GM12878 (cell line): ENCODE results near the gene REL. TPM values are rescaled to one million over a fixed set of nuclear protein-coding genes. Genes with fewer than 3 reads are reported as not detected.

ENCODE experiments used
- ATF7 ChIP-seq: fragments of 450-650 bp; IDR thresholded peaks from 2 replicates; pipeline ENCODE4 v1.6.1; 2016; ENCODE audit warnings: low read depth, mild to moderate bottlenecking
- BHLHE40 ChIP-seq, 2 experiments: fragments of 450-650 bp in 1 of 2; IDR thresholded peaks; 2 replicates each; pipeline ENCODE4 v1.6.1; 2011 to 2017; ENCODE audit warnings: low read depth in 2 of 2, borderline replicate concordance in 1 of 2, improper control_type of control experiment in 1 of 2, low read length in 1 of 2, mild to moderate bottlenecking in 1 of 2
- BMI1 ChIP-seq: fragments of 450-650 bp; IDR thresholded peaks from 2 replicates; pipeline ENCODE4 v1.6.1; 2016; ENCODE audit warnings: mild to moderate bottlenecking, moderate library complexity, borderline replicate concordance
- CBFB ChIP-seq: IDR thresholded peaks from 2 replicates; pipeline ENCODE4 v1.6.1; 2016; ENCODE audit warnings: antibody characterized with exemption, low read depth
- EP300 ChIP-seq, 2 experiments: fragments of 150-350 bp in 1 of 2; IDR thresholded peaks; 2 replicates each; pipeline ENCODE4 v1.6.1; 2011 to 2012; ENCODE audit warnings: low read depth in 2 of 2, low read length in 2 of 2, borderline replicate concordance in 1 of 2, improper control_type of control experiment in 1 of 2, inconsistent platforms in 1 of 2; ENCODE audit not compliant: control insufficient read depth in 1 of 2
- ETV6 ChIP-seq, 2 experiments: fragments of 450-650 bp in 1 of 2; IDR thresholded peaks in 1 of 2; conservative IDR thresholded peaks in 1 of 2; 2 replicates each; pipeline ENCODE4 v1.6.1; 2014; ENCODE audit warnings: antibody characterized with exemption in 1 of 2, borderline replicate concordance in 1 of 2, low read depth in 1 of 2, mild to moderate bottlenecking in 1 of 2, moderate library complexity in 1 of 2
- FOXM1 ChIP-seq: IDR thresholded peaks from 2 replicates; pipeline ENCODE4 v1.6.1; 2012; ENCODE audit warnings: low read depth, mild to moderate bottlenecking, inconsistent platforms, low read length, moderate library complexity
- GABPA ChIP-seq: IDR thresholded peaks from 2 replicates; pipeline ENCODE4 v1.6.1; 2014; ENCODE audit warnings: antibody characterized with exemption, low read depth, mild to moderate bottlenecking, inconsistent platforms
- MYB ChIP-seq: fragments of 150-350 bp; IDR thresholded peaks from 2 replicates; pipeline ENCODE4 v1.6.1; 2014; ENCODE audit warnings: mild to moderate bottlenecking, low read depth, low read length, borderline replicate concordance
- NBN ChIP-seq: fragments of 450-650 bp; IDR thresholded peaks from 2 replicates; pipeline ENCODE4 v1.6.1; 2016
- NR2F1 ChIP-seq: fragments of 450-650 bp; conservative IDR thresholded peaks from 2 replicates; pipeline ENCODE4 v1.6.1; 2017; ENCODE audit warnings: mild to moderate bottlenecking
- POU2F2 ChIP-seq: IDR thresholded peaks from 3 replicates; pipeline ENCODE4 v1.6.1; 2011; ENCODE audit warnings: low read depth, mild to moderate bottlenecking, low read length, borderline replicate concordance
- SMARCA5 ChIP-seq: fragments of 450-650 bp; IDR thresholded peaks from 2 replicates; pipeline ENCODE4 v1.6.1; 2017; ENCODE audit warnings: mild to moderate bottlenecking
- TCF12 ChIP-seq: IDR thresholded peaks from 2 replicates; pipeline ENCODE4 v1.6.1; 2011; ENCODE audit warnings: low read depth, mild to moderate bottlenecking, low read length
- WRNIP1 ChIP-seq: IDR thresholded peaks from 2 replicates; pipeline ENCODE4 v1.6.1; 2011; ENCODE audit warnings: low read depth, low read length, improper control_type of control experiment, borderline replicate concordance
- ZNF274 ChIP-seq: IDR thresholded peaks from one replicate; pipeline ENCODE4 v1.8.0; 2011; ENCODE audit not compliant: insufficient read length, insufficient read depth
- polyA plus RNA-seq, 11 experiments: library from polyadenylated mRNA; depleted of rRNA in 4 of 11; unstranded in 6 of 11; stranded (reverse) in 5 of 11; fragments of >200 nt; fragmentation: Nextera tagmentation in 4 of 11; fragmentation: Illumina TruSeq in 1 of 11; extraction: Ambion mirVana in 4 of 11; extraction: Trizol in 1 of 11; gene quantifications; 1 replicate in 1 of 11; 2 replicates in 10 of 11; pipeline versions ENCODE4 v1.2.1 to v1.2.3, GENCODE V29; 2011 to 2016; ENCODE audit warnings: inconsistent platforms in 2 of 11, missing spikeins in 2 of 11, low read depth in 1 of 11
- total RNA-seq, 4 experiments: library from RNA; depleted of rRNA in 3 of 4; stranded (reverse); fragments of >200 nt in 3 of 4; fragmentation: Illumina TruSeq in 1 of 4; extraction: Trizol in 1 of 4; gene quantifications; 2 replicates each; pipeline versions ENCODE4 v1.2.1 to v1.2.3, GENCODE V29; 2013 to 2021
- TF ChIP-seq, protein P1 (sequence below): fragments of 450-650 bp; IDR thresholded peaks from 2 replicates; pipeline ENCODE4 v1.6.1; 2016; ENCODE audit warnings: mild to moderate bottlenecking
- TF ChIP-seq, protein P2 (sequence below): IDR thresholded peaks from 2 replicates; pipeline ENCODE4 v1.6.1; 2011; ENCODE audit warnings: low read depth, low read length, improper control_type of control experiment, borderline replicate concordance
- TF ChIP-seq, protein P3 (sequence below): fragments of 450-650 bp; IDR thresholded peaks from 2 replicates; pipeline ENCODE4 v1.6.1; 2018; ENCODE audit warnings: mild to moderate bottlenecking, low read depth, moderate library complexity; ENCODE audit not compliant: partially characterized antibody

REL gene
- total and polyA plus RNA-seq, 10 of the 15 experiments (the other 5 are each of a cell fraction or from before 2014, with no cell fraction given), result 6.3 to 52.4 (median 26.6) TPM

DNA sequence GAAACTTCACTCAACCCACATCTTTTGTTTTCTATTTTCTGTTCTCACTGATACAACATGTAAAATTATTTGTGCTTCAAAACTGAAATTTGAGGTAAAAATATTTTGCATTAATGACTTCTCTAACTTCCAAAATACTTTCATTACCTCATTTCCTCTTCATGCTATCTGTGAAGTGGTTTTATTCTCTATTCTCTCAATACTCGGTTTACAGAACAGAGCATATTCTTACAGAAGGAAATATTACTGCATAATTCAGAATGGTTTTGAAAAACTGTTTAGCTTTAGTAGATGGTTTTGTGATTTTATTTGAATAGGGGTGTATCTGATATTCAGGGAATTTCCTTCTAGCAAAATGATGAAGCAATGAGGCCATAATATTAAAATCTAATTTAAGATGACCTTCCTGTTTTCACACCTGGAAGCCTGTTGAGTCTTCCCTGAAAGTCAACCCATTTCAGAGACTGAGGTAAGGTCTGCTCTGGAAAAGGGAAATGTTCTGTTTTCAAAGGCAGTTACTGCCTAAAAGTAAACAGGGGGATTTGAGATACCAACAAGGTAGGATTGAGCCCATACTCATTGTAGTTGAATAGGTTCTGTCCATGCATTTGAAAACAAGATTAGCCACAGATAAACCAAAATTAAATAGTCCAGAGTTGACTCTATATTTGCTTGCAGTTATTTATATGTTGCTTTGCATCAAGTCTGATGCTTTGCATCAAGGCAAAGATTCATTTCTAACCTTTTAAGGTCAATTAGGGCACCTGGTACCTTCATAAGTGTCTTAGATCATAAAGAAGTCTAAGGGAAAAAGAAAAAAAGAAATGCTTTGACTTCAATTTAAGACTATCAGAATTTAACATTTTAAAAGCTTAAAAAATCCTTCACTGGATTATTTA is 85.4 kb downstream of the REL start (continued):
- TF ChIP-seq NR2F1 (peak; percentile 42), BHLHE40 (IDR thresholded peaks at IDR 0.05; ENCODE audit: borderline replicate concordance in 1 of 2, low read depth in 2 of 2, low read length in 1 of 2) (peak; percentile 58 to 69; a peak in 2 of 4 replicates), MYB (no peak), EP300 (IDR thresholded peaks at IDR 0.05; ENCODE audit: borderline replicate concordance in 1 of 2, control insufficient read depth in 1 of 2, low read depth in 2 of 2, low read length in 2 of 2) (peak; percentile 77 to 79; a peak in 3 of 4 replicates), FOXM1 (peak; percentile 71), CBFB (peak; percentile 38; the same call in 1 of the 2 replicates), SMARCA5 (no peak), ETV6 (conservative IDR thresholded peaks at IDR 0.05 in 1 of 2, IDR thresholded peaks at IDR 0.05 in 1 of 2; ENCODE audit: borderline replicate concordance in 1 of 2, low read depth in 1 of 2) (no peak; a peak in 1 of 4 replicates), ATF7 (peak; percentile 97), BMI1 (no peak; the same call in 1 of the 2 replicates), POU2F2 (peak; percentile 70; the same call in 2 of the 3 replicates), NBN (peak; percentile 74), ZNF274 (no peak), TCF12 (no peak), WRNIP1 (no peak), GABPA (peak; percentile 64)
- TF ChIP-seq, protein P1, sequence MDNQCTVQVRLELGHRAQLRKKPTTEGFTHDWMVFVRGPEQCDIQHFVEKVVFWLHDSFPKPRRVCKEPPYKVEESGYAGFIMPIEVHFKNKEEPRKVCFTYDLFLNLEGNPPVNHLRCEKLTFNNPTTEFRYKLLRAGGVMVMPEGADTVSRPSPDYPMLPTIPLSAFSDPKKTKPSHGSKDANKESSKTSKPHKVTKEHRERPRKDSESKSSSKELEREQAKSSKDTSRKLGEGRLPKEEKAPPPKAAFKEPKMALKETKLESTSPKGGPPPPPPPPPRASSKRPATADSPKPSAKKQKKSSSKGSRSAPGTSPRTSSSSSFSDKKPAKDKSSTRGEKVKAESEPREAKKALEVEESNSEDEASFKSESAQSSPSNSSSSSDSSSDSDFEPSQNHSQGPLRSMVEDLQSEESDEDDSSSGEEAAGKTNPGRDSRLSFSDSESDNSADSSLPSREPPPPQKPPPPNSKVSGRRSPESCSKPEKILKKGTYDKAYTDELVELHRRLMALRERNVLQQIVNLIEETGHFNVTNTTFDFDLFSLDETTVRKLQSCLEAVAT, result no peak
- TF ChIP-seq, protein P2, sequence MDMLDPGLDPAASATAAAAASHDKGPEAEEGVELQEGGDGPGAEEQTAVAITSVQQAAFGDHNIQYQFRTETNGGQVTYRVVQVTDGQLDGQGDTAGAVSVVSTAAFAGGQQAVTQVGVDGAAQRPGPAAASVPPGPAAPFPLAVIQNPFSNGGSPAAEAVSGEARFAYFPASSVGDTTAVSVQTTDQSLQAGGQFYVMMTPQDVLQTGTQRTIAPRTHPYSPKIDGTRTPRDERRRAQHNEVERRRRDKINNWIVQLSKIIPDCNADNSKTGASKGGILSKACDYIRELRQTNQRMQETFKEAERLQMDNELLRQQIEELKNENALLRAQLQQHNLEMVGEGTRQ, result no peak
- TF ChIP-seq, protein P3, sequence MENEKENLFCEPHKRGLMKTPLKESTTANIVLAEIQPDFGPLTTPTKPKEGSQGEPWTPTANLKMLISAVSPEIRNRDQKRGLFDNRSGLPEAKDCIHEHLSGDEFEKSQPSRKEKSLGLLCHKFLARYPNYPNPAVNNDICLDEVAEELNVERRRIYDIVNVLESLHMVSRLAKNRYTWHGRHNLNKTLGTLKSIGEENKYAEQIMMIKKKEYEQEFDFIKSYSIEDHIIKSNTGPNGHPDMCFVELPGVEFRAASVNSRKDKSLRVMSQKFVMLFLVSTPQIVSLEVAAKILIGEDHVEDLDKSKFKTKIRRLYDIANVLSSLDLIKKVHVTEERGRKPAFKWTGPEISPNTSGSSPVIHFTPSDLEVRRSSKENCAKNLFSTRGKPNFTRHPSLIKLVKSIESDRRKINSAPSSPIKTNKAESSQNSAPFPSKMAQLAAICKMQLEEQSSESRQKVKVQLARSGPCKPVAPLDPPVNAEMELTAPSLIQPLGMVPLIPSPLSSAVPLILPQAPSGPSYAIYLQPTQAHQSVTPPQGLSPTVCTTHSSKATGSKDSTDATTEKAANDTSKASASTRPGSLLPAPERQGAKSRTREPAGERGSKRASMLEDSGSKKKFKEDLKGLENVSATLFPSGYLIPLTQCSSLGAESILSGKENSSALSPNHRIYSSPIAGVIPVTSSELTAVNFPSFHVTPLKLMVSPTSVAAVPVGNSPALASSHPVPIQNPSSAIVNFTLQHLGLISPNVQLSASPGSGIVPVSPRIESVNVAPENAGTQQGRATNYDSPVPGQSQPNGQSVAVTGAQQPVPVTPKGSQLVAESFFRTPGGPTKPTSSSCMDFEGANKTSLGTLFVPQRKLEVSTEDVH, result no peak
